ENCODE measurements around the gene TCF25.

The TCF25 gene

GRCh38 chr16:89921702-89922476 is 48.5 kb downstream of the TCF25 start:
- Histone ChIP-seq H3K4me1 (peaks cover 0 to 65% (median 59%) of the 10 kb centered on the region in 4 donors), H3K4me3 (peak overlapping the region; percentile 49 to 56)

GRCh38 chr16:89922477-89922883 is 49.1 kb downstream of the TCF25 start:
- Histone ChIP-seq H3K27ac (peak overlapping the region; percentile 45 to 65), H3K36me3 (no peaks in the 10 kb centered on the region), H3K27me3 (peaks cover 0 to 88% of the 10 kb centered on the region in 2 donors), H3K9me3 (no peaks in the 10 kb centered on the region), H3K4me3 (peak overlapping the region; percentile 49 to 56), H3K4me1 (peaks cover 0 to 62% (median 58%) of the 10 kb centered on the region in 4 donors)
- TF ChIP-seq CTCF (IDR thresholded peaks at IDR 0.05), result no peak
- intact Hi-C loops (cut with DNase I; ENCODE audit: low total_unique reads), result no loop called here
- DNase-seq, result peak; percentile 79 to 86

More at GRCh38 chr16:89921702-89922476, 48.5 kb downstream of the TCF25 start:
- DNase-seq, result peak; percentile 78 to 81
- Histone ChIP-seq H3K27me3 (peaks cover 0 to 83% of the 10 kb centered on the region in 2 donors), H3K27ac (peak overlapping the region in 1 of 2 donors; percentile 65), H3K9me3 (no peaks in the 10 kb centered on the region), H3K36me3 (no peaks in the 10 kb centered on the region)
- intact Hi-C loops (cut with DNase I; ENCODE audit: low total_unique reads), result no loop called here
- no peak for TF ChIP-seq CTCF (IDR thresholded peaks at IDR 0.05)

GRCh38 chr16:89922884-89923639 is 49.7 kb downstream of the TCF25 start, which contains the start of gene TUBB3:
TSS of gene TUBB3 (plus strand) at chr16:89923342. CDS start at chr16:89923402, 60 bp downstream.
- TF ChIP-seq CTCF (IDR thresholded peaks at IDR 0.05), result no peak
- Histone ChIP-seq H3K4me1 (peaks cover 0 to 57% (median 52%) of the 10 kb centered on the region in 4 donors), H3K9me3 (no peaks in the 10 kb centered on the region), H3K27me3 (peaks cover 0 to 92% of the 10 kb centered on the region in 2 donors), H3K36me3 (no peaks in the 10 kb centered on the region), H3K27ac (peak within 1 kb of the TSS; percentile 45 to 65), H3K4me3 (peak within 1 kb of the TSS; percentile 49 to 56)
- intact Hi-C loops (cut with DNase I; ENCODE audit: low total_unique reads), result no loop called here
- peak in 1 of 2 donors; percentile 68 for DNase-seq

GRCh38 chr16:89923640-89924296 is 50.4 kb downstream of the TCF25 start:
- intact Hi-C loops (cut with DNase I; ENCODE audit: low total_unique reads), result no loop called here
- H3K9me3 ChIP-seq, result no peaks in the 10 kb centered on the region
- H3K4me3 ChIP-seq, result peak overlapping the region; percentile 49 to 56
- H3K36me3 ChIP-seq, result no peaks in the 10 kb centered on the region
- no peak for TF ChIP-seq CTCF (IDR thresholded peaks at IDR 0.05)
- no peak overlapping the region for H3K27ac ChIP-seq
- H3K27me3 ChIP-seq, result peaks cover 0 to 93% of the 10 kb centered on the region in 2 donors
- peaks cover 0 to 49% (median 45%) of the 10 kb centered on the region in 4 donors for H3K4me1 ChIP-seq
- DNase-seq, result peak in 1 of 2 donors; percentile 68

- intact Hi-C loops (cut with DNase I; ENCODE audit: low total_unique reads), result no loop called here
- H3K9me3 ChIP-seq, result no peaks in the 10 kb centered on the region
- TF ChIP-seq CTCF (IDR thresholded peaks at IDR 0.05), result no peak
- no peak for DNase-seq
- H3K27ac ChIP-seq, result no peak overlapping the region
- no peaks in the 10 kb centered on the region for H3K36me3 ChIP-seq
- peaks cover 0 to 93% of the 10 kb centered on the region in 2 donors for H3K27me3 ChIP-seq
- H3K4me3 ChIP-seq, result no peak overlapping the region
- H3K4me1 ChIP-seq, result peaks cover 0 to 47% (median 42%) of the 10 kb centered on the region in 4 donors
Observed at GRCh38 chr16:89924297-89924924, 51.0 kb downstream of the TCF25 start.

Measured in tibial artery (tissue), 4 donors.